HG03139 (cell line): Measurements from ENCODE around the gene CD101.

Experiments
- ATAC-seq: cut with Tn5 transposase; IDR thresholded peaks from one replicate; pipeline ENCODE4 v1.9.1; 2021; ENCODE audit not compliant: unreplicated experiment

The CD101 gene

DNA sequence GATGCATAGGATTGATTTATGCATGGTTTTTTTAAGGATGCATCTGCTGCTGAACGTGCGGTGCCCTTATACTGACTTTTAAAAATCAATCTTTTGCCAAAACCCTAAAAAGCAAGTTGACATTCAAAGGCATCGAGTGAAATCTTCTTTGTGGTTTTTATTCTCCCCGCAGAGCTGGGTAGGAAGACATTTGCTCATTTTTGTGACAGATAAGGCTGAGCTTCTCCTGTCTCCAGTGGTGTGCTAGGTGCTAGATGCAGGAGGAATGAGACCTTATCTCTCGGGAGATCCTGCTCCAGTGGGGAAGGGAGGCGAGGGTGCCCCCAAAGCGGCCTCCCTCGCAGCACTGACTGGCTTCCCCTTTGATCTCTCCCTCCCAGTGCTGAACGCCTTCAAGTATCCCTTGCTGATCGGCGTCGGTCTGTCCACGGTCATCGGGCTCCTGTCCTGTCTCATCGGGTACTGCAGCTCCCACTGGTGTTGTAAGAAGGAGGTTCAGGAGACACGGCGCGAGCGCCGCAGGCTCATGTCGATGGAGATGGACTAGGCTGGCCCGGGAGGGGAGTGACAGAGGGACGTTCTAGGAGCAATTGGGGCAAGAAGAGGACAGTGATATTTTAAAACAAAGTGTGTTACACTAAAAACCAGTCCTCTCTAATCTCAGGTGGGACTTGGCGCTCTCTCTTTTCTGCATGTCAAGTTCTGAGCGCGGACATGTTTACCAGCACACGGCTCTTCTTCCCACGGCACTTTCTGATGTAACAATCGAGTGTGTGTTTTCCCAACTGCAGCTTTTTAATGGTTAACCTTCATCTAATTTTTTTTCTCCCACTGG is 14.9 kb upstream of the CD101 start:
- no peak for ATAC-seq

DNA sequence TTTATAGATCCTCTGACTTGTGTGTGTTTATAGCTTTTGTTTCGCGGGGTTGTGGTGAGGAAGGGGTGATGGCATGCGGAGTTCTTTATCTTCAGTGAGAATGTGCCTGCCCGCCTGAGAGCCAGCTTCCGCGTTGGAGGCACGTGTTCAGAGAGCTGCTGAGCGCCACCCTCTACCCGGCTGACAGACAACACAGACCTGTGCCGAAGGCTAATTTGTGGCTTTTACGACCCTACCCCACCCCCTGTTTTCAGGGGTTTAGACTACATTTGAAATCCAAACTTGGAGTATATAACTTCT is 14.4 kb upstream of the CD101 start:
- ATAC-seq = no peak

DNA sequence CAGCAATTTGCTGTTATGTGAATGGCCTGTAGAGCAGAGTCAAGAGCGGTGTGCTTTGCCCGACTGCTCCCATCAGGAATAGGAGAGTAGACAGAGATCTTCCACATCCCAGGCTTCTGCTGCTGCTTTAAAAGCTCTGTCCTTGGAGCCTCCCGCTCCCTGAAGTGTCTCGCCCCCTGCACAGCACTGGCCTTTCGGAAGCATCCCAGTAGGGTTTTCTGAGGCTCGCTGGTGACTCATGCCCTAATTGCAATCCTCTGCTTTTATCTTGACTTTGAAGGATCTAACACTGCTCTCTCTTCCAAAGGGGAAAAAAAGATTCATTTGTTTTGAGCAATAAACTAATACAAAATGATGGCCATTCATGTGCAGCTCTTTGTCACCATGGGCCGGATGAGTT is 13.3 kb upstream of the CD101 start:
- no peak for ATAC-seq

DNA sequence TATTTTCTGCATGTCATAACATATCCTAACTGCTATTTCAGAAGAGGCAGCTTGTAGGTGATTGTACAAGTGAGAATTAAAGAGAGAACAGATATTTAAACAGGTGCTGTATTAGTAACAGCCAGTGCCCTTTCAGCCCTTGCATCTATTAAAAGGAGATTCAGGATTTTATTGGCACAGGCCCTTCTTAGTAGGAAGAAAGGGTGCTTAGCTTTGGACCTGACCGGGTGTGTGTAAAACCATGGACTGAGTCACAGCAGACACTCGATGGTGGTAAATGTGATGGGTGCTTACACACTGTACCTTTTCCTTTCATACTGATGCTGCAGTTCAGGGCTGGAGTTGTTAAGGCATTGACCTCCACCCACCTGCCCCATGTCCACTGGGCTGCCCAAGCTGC is 12.7 kb upstream of the CD101 start:
- no peak for ATAC-seq

DNA sequence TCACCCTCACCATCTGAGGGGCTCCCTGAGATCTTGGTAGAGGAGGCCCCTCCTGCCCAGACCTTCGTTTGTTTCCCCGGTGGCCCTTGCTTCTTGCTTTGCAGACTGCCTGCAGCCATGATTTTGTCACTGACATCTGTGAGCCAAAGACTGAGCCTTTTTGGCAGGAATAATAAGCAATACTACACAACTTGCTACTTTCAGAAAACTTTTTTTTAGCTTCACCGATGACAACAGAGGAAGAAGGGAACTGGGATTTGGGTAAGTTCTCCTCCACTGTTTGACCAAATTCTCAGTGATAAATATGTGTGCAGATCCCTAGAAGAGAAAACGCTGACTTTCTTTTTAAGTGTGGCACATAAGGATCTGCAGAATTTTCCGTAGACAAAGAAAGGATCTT is 11.7 kb upstream of the CD101 start:
- ATAC-seq = no peak

DNA sequence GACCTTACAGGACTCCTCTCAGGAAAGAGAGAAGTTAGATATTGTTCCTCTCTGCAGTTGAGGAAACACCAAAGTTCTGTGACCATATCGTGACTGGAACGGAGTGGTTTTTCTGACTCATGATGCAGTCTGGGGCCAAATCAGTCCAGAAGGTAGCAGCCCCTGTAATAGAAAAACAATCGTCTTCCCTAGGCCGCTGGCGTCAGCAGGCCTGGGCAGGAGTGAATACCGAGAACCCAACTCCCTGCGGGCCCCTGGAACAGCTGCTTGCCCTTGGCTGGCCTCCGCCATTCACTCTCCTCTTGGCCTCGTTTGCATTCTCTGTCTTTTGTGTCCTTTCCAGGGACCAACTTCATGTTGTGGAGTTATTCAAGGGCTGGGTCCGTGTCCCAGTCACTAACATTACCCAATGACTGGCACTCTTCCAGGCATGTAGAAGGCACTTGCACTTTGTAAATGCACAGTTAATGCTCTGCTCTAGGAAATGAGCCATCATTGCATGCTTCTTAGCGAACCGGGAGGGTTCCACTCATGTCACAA is 10.9 kb upstream of the CD101 start:
- no peak for ATAC-seq

DNA sequence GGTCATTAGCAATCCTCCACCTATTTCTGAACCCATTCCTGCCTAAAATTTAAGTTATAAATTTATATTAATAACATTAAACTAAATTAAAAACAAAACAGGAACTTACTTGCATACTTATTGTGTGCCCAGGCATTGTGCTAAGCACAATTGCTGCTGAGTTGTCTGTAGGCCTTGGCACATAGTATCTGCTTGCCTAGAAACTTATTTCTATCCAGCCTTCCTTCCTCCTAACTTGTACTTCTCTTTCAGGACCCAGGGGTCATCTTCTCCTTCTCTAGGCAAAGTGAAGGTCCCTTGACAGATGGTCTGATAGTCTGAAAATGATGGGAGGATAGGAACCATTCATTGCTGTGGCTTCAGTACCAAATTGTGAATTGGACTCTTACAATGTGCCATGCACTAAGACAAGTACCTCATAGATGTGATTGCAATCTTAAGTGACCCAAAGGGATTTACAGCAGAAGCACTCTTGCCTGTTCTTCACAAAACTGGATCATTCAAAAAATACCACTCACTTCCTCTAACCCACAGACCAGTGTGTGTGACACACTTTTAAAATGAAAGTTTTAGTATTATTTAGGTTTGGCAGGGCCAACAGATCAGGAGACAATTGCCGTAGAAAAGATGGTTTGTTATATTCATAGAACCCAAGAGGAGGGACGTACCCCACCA is 10.3 kb upstream of the CD101 start:
- ATAC-seq = no peak

DNA sequence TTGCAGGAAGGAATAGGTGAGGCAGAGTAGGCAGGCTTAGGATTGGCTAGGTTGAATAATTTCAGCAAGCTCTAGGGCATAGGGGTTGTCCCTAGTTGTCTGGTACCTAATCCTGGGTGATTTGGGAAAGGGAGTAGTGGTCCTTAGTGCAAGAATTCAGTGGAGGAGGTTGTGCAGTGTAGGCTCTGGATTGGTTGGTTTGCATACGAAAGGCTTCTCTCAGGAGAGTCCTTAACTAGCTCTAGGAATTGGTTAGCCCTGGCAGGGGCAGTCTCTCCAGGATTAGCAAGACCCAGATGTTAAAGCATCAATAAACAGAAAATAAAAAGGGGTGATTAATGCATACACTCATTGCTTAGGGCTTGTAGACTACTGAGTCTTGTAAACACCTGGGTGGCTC is 9.6 kb upstream of the CD101 start:
- ATAC-seq = no peak

DNA sequence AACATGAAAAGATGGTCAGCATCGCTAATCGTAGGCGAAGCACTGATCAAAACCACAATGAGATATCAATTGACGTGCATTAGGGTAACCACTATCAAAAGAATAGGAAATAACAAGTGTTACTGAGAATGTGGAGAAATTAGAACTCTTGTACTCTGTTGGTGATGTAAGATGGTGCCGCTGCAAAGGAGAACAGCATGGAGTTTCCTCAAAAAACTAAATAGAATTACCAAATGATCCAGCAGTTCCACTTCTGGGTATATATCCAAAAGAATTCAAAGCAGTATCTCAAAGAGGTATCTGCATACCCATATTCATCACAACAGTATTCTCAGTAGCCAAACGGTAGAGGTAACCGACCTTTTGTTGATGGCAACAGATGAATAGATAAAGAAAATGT is 8.3 kb upstream of the CD101 start:
- ATAC-seq = no peak

DNA sequence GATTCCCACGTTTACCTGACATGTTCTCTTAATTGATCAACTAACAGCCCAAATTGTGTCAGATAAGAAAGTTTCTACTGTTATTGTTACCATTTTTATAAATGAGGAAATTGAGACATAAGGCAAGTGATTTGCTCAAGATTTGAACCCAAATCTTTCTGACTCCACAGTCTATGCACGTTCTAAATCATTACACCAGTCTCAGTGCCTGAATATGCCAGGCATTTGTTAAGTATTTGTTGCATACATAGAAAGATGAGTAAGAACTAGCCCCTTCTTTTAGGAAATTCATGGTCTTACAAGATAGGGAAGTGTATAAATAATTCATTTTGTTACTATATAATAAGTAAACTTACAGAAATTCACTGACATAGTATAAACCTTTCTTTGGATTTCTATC is 7.1 kb upstream of the CD101 start:
- ATAC-seq = no peak

DNA sequence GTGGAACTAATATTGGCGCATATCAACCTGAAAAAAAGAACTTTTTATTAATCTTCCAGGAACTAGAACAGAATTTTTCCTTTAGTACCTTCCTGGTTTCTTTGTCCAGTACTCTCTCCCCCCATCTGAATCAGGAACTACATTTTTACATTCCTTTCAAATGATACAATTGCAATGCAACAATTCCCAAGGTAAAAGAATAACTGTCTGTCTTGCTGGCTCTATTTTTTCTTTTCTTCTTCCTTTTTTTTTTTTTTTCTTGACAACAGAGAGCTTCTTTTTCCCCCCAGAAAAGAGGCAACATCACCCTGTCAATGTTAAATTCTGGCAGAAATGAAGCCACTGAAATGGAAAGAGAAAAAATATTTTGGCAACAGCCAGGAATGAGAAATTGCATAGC is 4.5 kb upstream of the CD101 start:
- ATAC-seq = no peak

DNA sequence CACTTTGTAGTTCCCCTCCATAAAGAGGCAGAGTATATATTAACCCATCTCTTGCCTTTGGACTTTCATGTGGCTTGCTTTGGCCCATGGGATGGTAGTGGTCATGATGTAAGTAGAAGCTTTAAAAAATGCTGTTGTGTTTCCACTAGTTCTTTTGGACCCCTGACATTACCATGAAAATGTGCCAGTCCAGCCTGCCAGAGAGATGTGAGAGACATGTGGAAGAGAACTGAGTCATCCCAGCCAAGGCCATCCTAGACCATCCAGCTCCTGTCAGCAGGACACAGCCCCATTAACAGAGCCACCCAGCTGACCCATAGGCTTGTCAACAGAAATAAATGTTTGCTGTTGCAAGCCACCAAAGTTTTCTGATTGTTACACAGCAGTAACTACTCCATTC is 3.9 kb upstream of the CD101 start:
- ATAC-seq = no peak

DNA sequence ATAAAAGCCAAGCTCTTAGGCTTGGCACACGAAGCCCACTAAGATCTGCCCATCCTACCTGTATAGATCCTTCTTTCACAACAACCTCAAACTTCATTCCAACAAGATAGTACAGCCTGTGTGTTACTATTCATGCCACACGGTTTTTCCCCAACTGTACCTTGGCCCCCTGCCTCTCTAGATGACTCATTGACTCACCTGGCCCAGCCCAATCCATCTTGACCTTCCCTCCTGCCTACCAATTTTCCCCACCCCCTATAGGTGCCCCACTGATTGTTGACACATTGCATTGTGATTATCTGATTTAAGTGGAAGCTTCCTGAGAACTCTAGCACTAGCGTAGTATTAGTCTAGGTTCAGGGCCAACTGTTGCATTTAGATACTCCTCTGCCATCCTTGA is 2.0 kb upstream of the CD101 start:
- no peak for ATAC-seq

DNA sequence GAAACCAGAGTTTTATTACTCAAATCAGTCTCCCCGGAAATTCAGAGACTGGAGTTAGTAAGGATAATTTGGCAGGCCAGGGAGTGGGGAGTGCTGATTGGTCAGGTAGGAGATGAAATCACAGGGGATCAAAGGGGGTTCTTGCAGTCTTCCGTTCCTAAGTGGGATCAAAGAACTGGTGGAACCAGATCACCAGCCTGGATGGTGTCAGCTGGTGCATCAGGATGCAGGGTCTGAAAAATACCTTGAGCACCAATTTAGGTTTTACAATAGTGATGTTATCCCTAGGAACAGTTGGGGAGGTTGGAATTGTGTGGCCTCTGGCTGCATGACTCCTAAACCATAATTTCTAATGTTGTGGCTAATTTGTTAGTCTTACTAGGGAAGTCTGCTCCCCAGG is 1.4 kb upstream of the CD101 start:
- no peak for ATAC-seq

DNA sequence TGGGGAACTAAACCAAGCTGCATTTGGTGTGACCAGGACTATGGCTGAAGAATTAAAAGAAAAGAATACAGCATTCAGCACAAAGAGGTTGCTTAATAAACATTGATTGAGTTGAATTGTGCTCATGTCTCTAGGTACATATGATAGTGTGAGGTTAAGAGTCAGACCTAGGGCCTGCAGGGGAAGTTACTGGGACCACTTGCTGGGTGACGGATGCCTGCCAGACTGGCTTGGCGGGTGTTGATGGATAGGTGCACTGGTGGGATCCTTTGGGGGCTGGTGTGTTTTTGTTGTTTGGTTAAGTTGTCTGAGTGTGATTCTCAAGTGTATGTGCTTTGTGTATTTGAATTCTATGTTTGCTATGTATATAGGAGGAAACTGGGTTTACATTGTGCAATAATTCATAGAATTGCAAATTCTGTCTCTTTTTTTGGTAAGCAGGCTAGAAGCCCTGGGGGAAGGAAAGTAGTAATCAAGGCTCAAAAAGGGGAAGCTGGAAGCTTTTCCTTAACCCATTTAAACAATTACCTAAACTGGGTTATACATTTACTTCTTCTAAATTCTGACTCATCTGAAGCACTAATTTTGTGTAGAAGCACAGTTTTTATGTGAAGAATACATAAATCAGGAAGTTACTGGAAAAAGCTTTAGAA is 1.8 kb downstream of the CD101 start:
- no peak for ATAC-seq

DNA sequence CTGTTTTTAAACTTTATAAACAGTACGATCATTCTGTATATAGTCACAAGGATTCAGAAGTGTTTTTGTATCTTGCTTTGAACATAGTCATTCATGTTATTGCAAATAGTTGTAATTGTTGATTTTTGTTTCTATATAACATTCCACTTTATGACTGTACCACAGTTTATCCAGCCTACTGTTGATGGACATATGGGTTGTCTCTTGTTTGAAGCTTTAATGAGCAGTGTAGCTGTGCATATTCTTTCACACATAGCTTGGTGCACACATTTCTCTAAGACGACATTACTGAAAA is 6.1 kb downstream of the CD101 start:
- no peak for ATAC-seq

DNA sequence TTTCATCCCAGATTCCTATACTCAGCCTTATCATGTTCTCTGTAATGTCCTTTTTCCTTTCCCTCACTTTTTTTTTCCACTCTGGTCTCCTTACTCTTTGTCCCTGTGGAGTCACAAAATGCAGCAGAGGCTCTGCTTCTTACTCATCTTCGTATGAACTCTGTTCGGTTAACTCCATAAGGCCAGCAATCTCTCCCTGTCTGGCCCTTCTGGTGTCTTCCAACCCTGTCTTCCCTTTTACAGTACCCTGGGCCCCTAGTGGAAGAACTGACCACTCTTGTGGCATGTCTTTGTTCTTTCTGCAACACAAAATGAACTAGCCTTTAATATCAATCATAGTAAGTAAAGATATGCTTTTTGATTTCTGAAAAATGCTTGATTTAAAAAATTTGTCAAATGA is 7.1 kb downstream of the CD101 start:
- ATAC-seq = no peak

DNA sequence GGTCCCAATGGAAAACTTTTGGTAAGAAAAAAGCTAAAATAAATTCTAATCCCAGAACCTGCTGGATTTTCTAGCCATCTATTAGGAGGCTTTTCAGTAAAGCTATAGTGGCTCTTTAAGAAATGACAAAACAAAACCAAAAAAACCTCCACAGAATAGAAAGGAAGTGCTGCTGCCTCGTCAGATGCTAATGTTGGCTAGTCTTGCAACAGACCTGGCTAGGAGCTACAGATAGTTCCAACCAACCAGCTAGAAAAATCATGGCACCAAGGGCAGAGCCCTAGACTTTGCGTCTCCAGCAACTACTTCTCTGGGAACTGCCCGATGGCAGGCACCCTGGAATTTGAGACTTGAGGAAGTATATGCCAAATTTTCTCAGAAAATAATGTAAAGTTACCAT is 7.6 kb downstream of the CD101 start:
- no peak for ATAC-seq

DNA sequence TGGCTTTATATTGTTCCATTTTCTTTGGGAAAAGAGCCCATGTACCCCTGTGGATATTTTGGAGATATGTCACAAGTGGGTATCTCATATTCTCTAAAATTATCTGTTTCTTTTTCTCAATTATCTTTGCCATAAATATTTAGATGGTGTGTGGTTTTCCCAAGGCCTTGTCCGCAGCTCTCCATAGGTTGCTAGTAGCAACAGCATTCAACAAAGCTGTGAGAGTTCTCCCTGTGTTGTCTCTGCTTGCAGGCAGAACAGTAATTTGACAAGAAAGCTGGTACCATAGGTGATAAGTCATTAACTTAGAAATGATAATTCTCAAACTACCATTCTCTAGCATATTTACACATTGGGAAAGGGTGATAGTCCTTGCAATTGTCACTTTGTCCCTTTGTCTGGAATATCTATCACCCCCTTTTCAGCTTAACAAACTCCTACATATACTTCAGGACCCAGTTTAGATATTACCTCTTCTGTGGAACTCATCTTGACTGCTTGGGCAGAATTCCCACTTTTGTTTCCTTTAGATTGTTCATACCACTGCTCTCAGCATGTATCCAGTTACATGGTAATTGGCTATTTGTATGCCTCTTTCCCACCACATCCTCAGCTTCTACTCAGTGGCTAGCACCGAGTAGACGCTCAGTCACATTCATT is 8.9 kb downstream of the CD101 start:
- ATAC-seq = no peak

DNA sequence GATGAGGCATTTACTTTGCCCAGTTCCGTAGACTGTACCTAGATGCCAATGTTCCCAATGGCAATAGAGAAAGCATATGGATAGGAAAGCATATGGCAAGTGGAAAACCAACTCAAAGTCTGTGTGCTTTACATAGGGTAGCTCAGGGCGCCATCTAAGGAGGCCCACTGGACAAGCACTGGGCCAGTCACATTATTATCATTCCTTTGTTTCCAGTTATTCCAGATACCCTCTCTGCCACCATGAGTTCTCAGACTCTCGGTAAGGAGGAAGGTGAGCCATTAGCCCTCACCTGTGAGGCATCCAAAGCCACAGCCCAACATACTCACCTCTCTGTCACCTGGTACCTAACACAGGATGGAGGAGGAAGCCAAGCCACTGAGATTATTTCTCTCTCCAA is 9.8 kb downstream of the CD101 start:
- ATAC-seq = no peak

DNA sequence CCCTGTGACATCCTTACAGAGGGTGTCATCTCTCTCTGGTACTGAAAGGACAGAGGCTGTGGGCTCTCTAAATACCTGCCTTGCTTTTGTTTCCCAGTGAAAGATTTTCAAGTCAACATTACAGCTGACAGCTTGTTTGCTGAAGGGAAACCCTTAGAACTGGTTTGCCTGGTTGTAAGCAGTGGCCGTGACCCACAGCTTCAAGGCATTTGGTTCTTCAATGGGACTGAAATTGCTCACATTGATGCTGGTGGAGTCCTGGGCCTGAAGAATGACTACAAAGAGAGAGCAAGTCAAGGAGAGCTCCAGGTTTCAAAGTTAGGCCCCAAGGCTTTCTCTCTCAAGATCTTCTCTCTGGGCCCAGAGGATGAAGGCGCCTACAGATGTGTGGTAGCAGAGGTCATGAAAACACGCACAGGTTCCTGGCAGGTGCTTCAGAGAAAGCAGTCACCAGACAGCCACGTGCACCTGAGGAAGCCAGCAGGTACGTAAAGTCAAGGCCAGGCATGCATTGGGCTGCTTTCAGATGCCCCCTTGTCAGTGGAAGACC is 11.8 kb downstream of the CD101 start:
- no peak for ATAC-seq

DNA sequence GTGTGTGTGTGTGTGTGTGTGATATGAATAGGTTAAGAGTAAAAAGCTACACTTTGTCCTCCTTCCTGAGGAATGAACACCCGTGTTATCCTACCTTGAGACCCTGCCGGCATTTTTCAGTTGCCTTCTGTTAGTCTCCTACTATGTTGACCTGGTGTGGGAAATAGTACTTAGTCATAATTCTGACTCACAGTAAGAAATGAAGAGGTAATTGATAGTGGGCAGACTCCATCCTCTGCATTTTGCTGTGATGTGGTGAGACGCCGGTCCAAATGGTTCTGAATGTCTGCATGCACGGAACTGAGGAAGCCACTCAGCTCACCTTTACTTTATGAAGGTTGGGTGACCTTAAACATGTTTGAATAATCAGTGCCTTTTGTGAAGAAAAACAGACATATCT is 12.6 kb downstream of the CD101 start:
- no peak for ATAC-seq
